Transverse colon (tissue), 4 donors: ENCODE measurements around the gene ASAP3. TPM values are rescaled to one million over a fixed set of nuclear protein-coding genes. Genes with fewer than 3 reads are reported as not detected.

Source experiments
- DNase-seq: peaks from one replicate; pipeline ENCODE4 v3.0.0-alpha.2; 2019
- H3K27ac ChIP-seq, 4 donors: fragments of 200-600 bp; sonication (generic); 2 replicates each; pipeline ENCODE4 v1.5.1; 2016 to 2018; ENCODE audit warnings: inconsistent platforms in 4 of 4
- H3K27me3 ChIP-seq: fragments of 200-600 bp; sonication (generic); 2 replicates; pipeline ENCODE4 v1.5.1; 2017; ENCODE audit warnings: inconsistent platforms
- H3K36me3 ChIP-seq, 4 donors: fragments of 200-600 bp; sonication (generic); 2 replicates each; pipeline ENCODE4 v1.5.1; 2017 to 2019; ENCODE audit warnings: inconsistent platforms in 4 of 4
- H3K4me1 ChIP-seq, 4 donors: fragments of 200-600 bp; sonication (generic); 2 replicates each; pipeline ENCODE4 v1.5.1; 2017 to 2020; ENCODE audit warnings: inconsistent platforms in 4 of 4
- H3K4me3 ChIP-seq, 4 donors: fragments of 200-600 bp; sonication (generic); 1 replicate in 1 of 4; 2 replicates in 3 of 4; pipeline versions ENCODE4 v1.5.1 to v1.6.1; 2017 to 2019; ENCODE audit warnings: inconsistent platforms in 4 of 4
- H3K9me3 ChIP-seq, 2 donors: fragments of 200-600 bp; sonication (generic); 2 replicates each; pipeline ENCODE4 v1.5.1; 2017 to 2019; ENCODE audit warnings: inconsistent platforms in 2 of 2
- CTCF ChIP-seq, 5 experiments: fragments of 200-600 bp in 3 of 5; fragments of 450-650 bp in 2 of 5; sonication (generic) in 3 of 5; IDR thresholded peaks; 1 replicate in 2 of 5; 2 replicates in 3 of 5; pipeline ENCODE4 v1.5.1; 2016 to 2017; ENCODE audit warnings: antibody characterized with exemption in 5 of 5, inconsistent platforms in 3 of 5, mild to moderate bottlenecking in 2 of 5, moderate library complexity in 1 of 5
- EP300 ChIP-seq: sonication (generic); formaldehyde crosslinking; IDR thresholded peaks from one replicate; pipeline ENCODE4 v1.6.1; 2017; ENCODE audit warnings: antibody characterized with exemption, low read depth
- POLR2A ChIP-seq: fragments of 450-650 bp; IDR thresholded peaks from one replicate; pipeline ENCODE4 v1.6.1; 2016; ENCODE audit warnings: antibody characterized with exemption, mild to moderate bottlenecking, moderate library complexity
- POLR2AphosphoS5 ChIP-seq, 3 donors: sonication (generic); formaldehyde crosslinking; IDR thresholded peaks; one replicate each; pipeline ENCODE4 v1.6.1; 2016; ENCODE audit warnings: antibody characterized with exemption in 3 of 3
- WGBS, 2 donors: methylation state at CpG; one replicate each; pipeline ENCODE4 v1.1.5; 2018; ENCODE audit warnings: low coverage in 1 of 2; 5-methylcytosine and 5-hydroxymethylcytosine counted together
- in situ Hi-C, 4 donors: fragments of 200-750 bp; cut with MboI; loops; one replicate each; pipeline versions ENCODE4 v1.15.0 to v1.15.1; 2017; ENCODE audit warnings: low sequenced_read_pairs in 3 of 4, low pct_ligation_motif_present in 1 of 4, low pct_unique_long_range_greater_than_20kb in 1 of 4
- intact Hi-C: fragments of 100-400 bp; cut with DNase I; formaldehyde crosslinking; loops from one replicate; pipeline ENCODE4 v1.15.1; 2023; ENCODE audit warnings: low total_unique reads
- total RNA-seq, 4 donors: library from RNA; depleted of rRNA; stranded (reverse); fragments of >200 nt; gene quantifications; one replicate each; pipeline ENCODE4 v1.1.0, GENCODE V29; 2016

Gene ASAP3
- total RNA-seq, 4 donors from 2014 or later = 38.2 to 62.9 (median 48.3) TPM

GRCh38 chr1:23403355-23403734 lies 80.6 kb downstream of the ASAP3 start:
- no peak for TF ChIP-seq CTCF (IDR thresholded peaks at IDR 0.05)
- no peak for TF ChIP-seq POLR2AphosphoS5 (IDR thresholded peaks at IDR 0.05)
- no peak for TF ChIP-seq POLR2A
- TF ChIP-seq EP300 = no peak
- peaks cover 23 to 35% (median 26%) of the 10 kb centered on the region in 4 donors for H3K4me1 ChIP-seq
- no peaks in the 10 kb centered on the region for H3K9me3 ChIP-seq
- DNase-seq = no peak
- H3K27ac ChIP-seq = peak overlapping the region; percentile 64 to 86 (median 80)
- in situ Hi-C loops (no loop called here), intact Hi-C loops (no loop called here)
- H3K4me3 ChIP-seq = peak overlapping the region in 1 of 4 donors; percentile 12
- no peaks in the 10 kb centered on the region for H3K27me3 ChIP-seq
- WGBS, 2 donors = 65% methylated on average over 4 of the region's 4 CpGs; no CpG with 5 or more reads in 1 of the 2 donors
- H3K36me3 ChIP-seq = peaks cover 0 to 8% (median under 1%) of the 10 kb centered on the region in 4 donors

- Histone ChIP-seq H3K9me3 (no peaks in the 10 kb centered on the region), H3K4me3 (no peak overlapping the region), H3K27ac (peak overlapping the region; percentile 64 to 86 (median 80)), H3K4me1 (peaks cover 23 to 35% (median 26%) of the 10 kb centered on the region in 4 donors), H3K36me3 (peaks cover 0 to 8% (median 0%) of the 10 kb centered on the region in 4 donors), H3K27me3 (no peaks in the 10 kb centered on the region)
- TF ChIP-seq POLR2AphosphoS5 (IDR thresholded peaks at IDR 0.05) = no peak
- TF ChIP-seq CTCF (IDR thresholded peaks at IDR 0.05) = no peak
- no peak for TF ChIP-seq POLR2A
- no peak for TF ChIP-seq EP300
- in situ Hi-C loops = no loop called here
- WGBS, 2 donors = 31% methylated on average over 6 of the region's 6 CpGs; no CpG with 5 or more reads in 1 of the 2 donors
- no peak for DNase-seq
- intact Hi-C loops = no loop called here
These were observed 81.0 kb downstream of the ASAP3 start for GRCh38 chr1:23403038-23403336.

- intact Hi-C loops = no loop called here
- no peaks in the 10 kb centered on the region for H3K9me3 ChIP-seq
- H3K27me3 ChIP-seq = no peaks in the 10 kb centered on the region
- in situ Hi-C loops = no loop called here
- H3K4me1 ChIP-seq = peaks cover 23 to 35% (median 26%) of the 10 kb centered on the region in 4 donors
- peaks cover 0 to 3% (median 1%) of the 10 kb centered on the region in 4 donors for H3K36me3 ChIP-seq
- peak; percentile 61 for DNase-seq
- WGBS, 2 donors = 61 to 62% methylated on average over 7 to 11 of the region's 11 CpGs
- peak overlapping the region; percentile 64 to 86 (median 80) for H3K27ac ChIP-seq
- no peak overlapping the region for H3K4me3 ChIP-seq
- no peak for TF ChIP-seq POLR2AphosphoS5 (IDR thresholded peaks at IDR 0.05)
- no peak for TF ChIP-seq EP300
- no peak for TF ChIP-seq CTCF (IDR thresholded peaks at IDR 0.05)
- TF ChIP-seq POLR2A = no peak
These were observed 81.5 kb downstream of the ASAP3 start for GRCh38 chr1:23402286-23403037.

- Histone ChIP-seq H3K4me3 (no peak overlapping the region), H3K36me3 (peaks cover 0 to 8% (median 0%) of the 10 kb centered on the region in 4 donors), H3K4me1 (peaks cover 23 to 35% (median 26%) of the 10 kb centered on the region in 4 donors), H3K9me3 (no peaks in the 10 kb centered on the region), H3K27ac (peak overlapping the region in 3 of 4 donors; percentile 64 to 86 (median 83)), H3K27me3 (no peaks in the 10 kb centered on the region)
- TF ChIP-seq EP300 (no peak), CTCF (IDR thresholded peaks at IDR 0.05) (no peak), POLR2A (no peak), POLR2AphosphoS5 (IDR thresholded peaks at IDR 0.05) (no peak)
- in situ Hi-C loops (no loop called here), intact Hi-C loops (no loop called here)
- WGBS, 2 donors = 85% methylated on average over 6 of the region's 6 CpGs; no CpG with 5 or more reads in 1 of the 2 donors
- DNase-seq = no peak
These were observed 82.7 kb downstream of the ASAP3 start for GRCh38 chr1:23401313-23401712.
